Measurements from ENCODE around the gene BCAR1. TPM values are rescaled to one million over a fixed set of nuclear protein-coding genes. Genes with fewer than 3 reads are reported as not detected.

Gene BCAR1
- total RNA-seq, 2 experiments from 2014 or later = 0.04 TPM; not detected in 1

GRCh38 chr16:75266738-75267630, 15.6 kb upstream of the BCAR1 start:
- Mint-ChIP-seq H3K9me3 (no peaks in the 10 kb centered on the region), H3K27ac (no peak overlapping the region), H3K36me3 (ENCODE audit: low read depth) (no peaks in the 10 kb centered on the region), H3K4me3 (no peak overlapping the region), H3K27me3 (peaks cover 46% of the 10 kb centered on the region), H3K4me1 (peaks cover 1% of the 10 kb centered on the region)
- no peak for DNase-seq
- POLR2A ChIA-PET = no interaction called here
- CTCF ChIA-PET = interaction anchor here (0.8 to 1.1 kb wide), 2 partner anchors 12 to 27 kb away, joined by 3 read pairs; no protein-coding TSS in a partner anchor

- no peaks in the 10 kb centered on the region for H3K9me3 Mint-ChIP-seq
- DNase-seq = no peak
- H3K4me3 Mint-ChIP-seq = no peak overlapping the region
- peaks cover 1% of the 10 kb centered on the region for H3K4me1 Mint-ChIP-seq
- no peaks in the 10 kb centered on the region for H3K36me3 Mint-ChIP-seq (ENCODE audit: low read depth)
- peaks cover 39% of the 10 kb centered on the region for H3K27me3 Mint-ChIP-seq
- POLR2A ChIA-PET = no interaction called here
- CTCF ChIA-PET = interaction anchor here (0.8 kb wide), 1 partner anchor 13 kb away, joined by 3 read pairs; no protein-coding TSS in a partner anchor
- H3K27ac Mint-ChIP-seq = no peak overlapping the region
Measured at GRCh38 chr16:75265911-75266701, 14.7 kb upstream of the BCAR1 start.

GRCh38 chr16:75264999-75265910, 13.8 kb upstream of the BCAR1 start:
- DNase-seq = no peak
- H3K27me3 Mint-ChIP-seq = peaks cover 43% of the 10 kb centered on the region
- no peaks in the 10 kb centered on the region for H3K36me3 Mint-ChIP-seq (ENCODE audit: low read depth)
- CTCF ChIA-PET = no interaction called here
- peaks cover 1% of the 10 kb centered on the region for H3K4me1 Mint-ChIP-seq
- H3K27ac Mint-ChIP-seq = no peak overlapping the region
- H3K4me3 Mint-ChIP-seq = no peak overlapping the region
- POLR2A ChIA-PET = no interaction called here
- no peaks in the 10 kb centered on the region for H3K9me3 Mint-ChIP-seq

- no peak for DNase-seq
- peaks cover 40% of the 10 kb centered on the region for H3K27me3 Mint-ChIP-seq
- H3K27ac Mint-ChIP-seq = peak overlapping the region; percentile 46
- no peaks in the 10 kb centered on the region for H3K9me3 Mint-ChIP-seq
- CTCF ChIA-PET = no interaction called here
- POLR2A ChIA-PET = no interaction called here
- H3K36me3 Mint-ChIP-seq (ENCODE audit: low read depth) = no peaks in the 10 kb centered on the region
- no peak overlapping the region for H3K4me3 Mint-ChIP-seq
- peaks cover 1% of the 10 kb centered on the region for H3K4me1 Mint-ChIP-seq
Measured at GRCh38 chr16:75264457-75264998, 13.1 kb upstream of the BCAR1 start.

- no peak overlapping the region for H3K4me3 Mint-ChIP-seq
- peaks cover 1% of the 10 kb centered on the region for H3K4me1 Mint-ChIP-seq
- peak overlapping the region; percentile 46 for H3K27ac Mint-ChIP-seq
- ChIA-PET POLR2A (no interaction called here), CTCF (no interaction called here)
- H3K36me3 Mint-ChIP-seq (ENCODE audit: low read depth) = no peaks in the 10 kb centered on the region
- peaks cover 41% of the 10 kb centered on the region for H3K27me3 Mint-ChIP-seq
- DNase-seq = no peak
- no peaks in the 10 kb centered on the region for H3K9me3 Mint-ChIP-seq
Measured at GRCh38 chr16:75263963-75264445, 12.6 kb upstream of the BCAR1 start.

- CTCF ChIA-PET = interaction anchor here (1.3 kb wide), 1 partner anchor 13 kb away, joined by 3 read pairs; no protein-coding TSS in a partner anchor
- H3K9me3 Mint-ChIP-seq = no peaks in the 10 kb centered on the region
- peaks cover 42% of the 10 kb centered on the region for H3K27me3 Mint-ChIP-seq
- DNase-seq = no peak
- POLR2A ChIA-PET = no interaction called here
- H3K36me3 Mint-ChIP-seq (ENCODE audit: low read depth) = no peaks in the 10 kb centered on the region
- H3K27ac Mint-ChIP-seq = no peak overlapping the region
- no peak overlapping the region for H3K4me3 Mint-ChIP-seq
- peaks cover 1% of the 10 kb centered on the region for H3K4me1 Mint-ChIP-seq
Measured at GRCh38 chr16:75263291-75263962, 12.0 kb upstream of the BCAR1 start.

- H3K4me3 Mint-ChIP-seq = no peak overlapping the region
- DNase-seq = no peak
- H3K27me3 Mint-ChIP-seq = peaks cover 45% of the 10 kb centered on the region
- no peaks in the 10 kb centered on the region for H3K9me3 Mint-ChIP-seq
- no peaks in the 10 kb centered on the region for H3K36me3 Mint-ChIP-seq (ENCODE audit: low read depth)
- ChIA-PET CTCF (interaction anchor here (1.3 kb wide), 1 partner anchor 14 kb away, joined by 3 read pairs; no protein-coding TSS in a partner anchor), POLR2A (no interaction called here)
- H3K4me1 Mint-ChIP-seq = peaks cover 1% of the 10 kb centered on the region
- H3K27ac Mint-ChIP-seq = no peak overlapping the region
Measured at GRCh38 chr16:75262800-75263127, 11.3 kb upstream of the BCAR1 start.

GRCh38 chr16:75262104-75262799, 10.8 kb upstream of the BCAR1 start:
- Mint-ChIP-seq H3K36me3 (ENCODE audit: low read depth) (no peaks in the 10 kb centered on the region), H3K4me3 (no peak overlapping the region), H3K4me1 (peaks cover 1% of the 10 kb centered on the region), H3K9me3 (no peaks in the 10 kb centered on the region), H3K27me3 (peaks cover 43% of the 10 kb centered on the region), H3K27ac (no peak overlapping the region)
- ChIA-PET POLR2A (no interaction called here), CTCF (interaction anchor here (0.8 to 1.3 kb wide), 2 partner anchors 14 to 120 kb away, joined by 3 read pairs; no protein-coding TSS in a partner anchor)
- no peak for DNase-seq

GRCh38 chr16:75261590-75262078, 10.2 kb upstream of the BCAR1 start:
- Mint-ChIP-seq H3K4me1 (peaks cover 1% of the 10 kb centered on the region), H3K9me3 (no peaks in the 10 kb centered on the region), H3K36me3 (ENCODE audit: low read depth) (no peaks in the 10 kb centered on the region), H3K27ac (no peak overlapping the region), H3K27me3 (peaks cover 39% of the 10 kb centered on the region), H3K4me3 (no peak overlapping the region)
- POLR2A ChIA-PET = no interaction called here
- DNase-seq = no peak
- CTCF ChIA-PET = interaction anchor here (0.8 kb wide), 1 partner anchor 120 kb away, joined by 3 read pairs; no protein-coding TSS in a partner anchor

- no peak overlapping the region for H3K27ac Mint-ChIP-seq
- POLR2A ChIA-PET = no interaction called here
- peaks cover 35% of the 10 kb centered on the region for H3K27me3 Mint-ChIP-seq
- no peaks in the 10 kb centered on the region for H3K9me3 Mint-ChIP-seq
- CTCF ChIA-PET = interaction anchor here (0.8 kb wide), 1 partner anchor 121 kb away, joined by 3 read pairs; no protein-coding TSS in a partner anchor
- no peak for DNase-seq
- H3K36me3 Mint-ChIP-seq (ENCODE audit: low read depth) = no peaks in the 10 kb centered on the region
- no peak overlapping the region for H3K4me3 Mint-ChIP-seq
- H3K4me1 Mint-ChIP-seq = no peaks in the 10 kb centered on the region
Measured at GRCh38 chr16:75260851-75261589, 9.6 kb upstream of the BCAR1 start.

GRCh38 chr16:75258807-75259141, 7.3 kb upstream of the BCAR1 start:
- POLR2A ChIA-PET = no interaction called here

More at GRCh38 chr16:75258807-75259141, 7.3 kb upstream of the BCAR1 start:
- no peaks in the 10 kb centered on the region for H3K9me3 Mint-ChIP-seq
- no peak for DNase-seq
- no peaks in the 10 kb centered on the region for H3K4me1 Mint-ChIP-seq
- CTCF ChIA-PET = no interaction called here
- no peak overlapping the region for H3K27ac Mint-ChIP-seq
- no peaks in the 10 kb centered on the region for H3K36me3 Mint-ChIP-seq (ENCODE audit: low read depth)
- no peak overlapping the region for H3K4me3 Mint-ChIP-seq
- H3K27me3 Mint-ChIP-seq = peaks cover 35% of the 10 kb centered on the region

All from activated CD4-positive, alpha-beta T cell treated with anti-CD3 and anti-CD28 coated beads, Interleukin-2, amount 10 ng/mL, durations not matched to agents 7 days and 5 days (primary cell).